ENCODE results near the gene RNF10. TPM values are rescaled to one million over a fixed set of nuclear protein-coding genes. Genes with fewer than 3 reads are reported as not detected.

Gene RNF10
- total RNA-seq, 4 donors from 2014 or later: 201 to 306 (median 264) TPM

- peaks cover 0 to 5% (median 0%) of the 10 kb centered on the region in 4 donors for H3K4me1 ChIP-seq
- no peaks in the 10 kb centered on the region for H3K9me3 ChIP-seq
- no peak overlapping the region for H3K27ac ChIP-seq
- TF ChIP-seq, protein P1, sequence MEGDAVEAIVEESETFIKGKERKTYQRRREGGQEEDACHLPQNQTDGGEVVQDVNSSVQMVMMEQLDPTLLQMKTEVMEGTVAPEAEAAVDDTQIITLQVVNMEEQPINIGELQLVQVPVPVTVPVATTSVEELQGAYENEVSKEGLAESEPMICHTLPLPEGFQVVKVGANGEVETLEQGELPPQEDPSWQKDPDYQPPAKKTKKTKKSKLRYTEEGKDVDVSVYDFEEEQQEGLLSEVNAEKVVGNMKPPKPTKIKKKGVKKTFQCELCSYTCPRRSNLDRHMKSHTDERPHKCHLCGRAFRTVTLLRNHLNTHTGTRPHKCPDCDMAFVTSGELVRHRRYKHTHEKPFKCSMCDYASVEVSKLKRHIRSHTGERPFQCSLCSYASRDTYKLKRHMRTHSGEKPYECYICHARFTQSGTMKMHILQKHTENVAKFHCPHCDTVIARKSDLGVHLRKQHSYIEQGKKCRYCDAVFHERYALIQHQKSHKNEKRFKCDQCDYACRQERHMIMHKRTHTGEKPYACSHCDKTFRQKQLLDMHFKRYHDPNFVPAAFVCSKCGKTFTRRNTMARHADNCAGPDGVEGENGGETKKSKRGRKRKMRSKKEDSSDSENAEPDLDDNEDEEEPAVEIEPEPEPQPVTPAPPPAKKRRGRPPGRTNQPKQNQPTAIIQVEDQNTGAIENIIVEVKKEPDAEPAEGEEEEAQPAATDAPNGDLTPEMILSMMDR (IDR thresholded peaks at IDR 0.05): no peak
- H3K4me3 ChIP-seq: no peak overlapping the region
- H3K27me3 ChIP-seq: no peaks in the 10 kb centered on the region
- peaks cover 0 to 90% (median 36%) of the 10 kb centered on the region in 3 donors for H3K36me3 ChIP-seq
- no peak for DNase-seq (ENCODE audit: low spot score in 2 of 2)
- WGBS, 2 donors: 91 to 97% methylated on average over 2 of the region's 2 CpGs
These were observed 23.4 kb downstream of the RNF10 start for GRCh38 chr12:120557589-120557988.

DNA sequence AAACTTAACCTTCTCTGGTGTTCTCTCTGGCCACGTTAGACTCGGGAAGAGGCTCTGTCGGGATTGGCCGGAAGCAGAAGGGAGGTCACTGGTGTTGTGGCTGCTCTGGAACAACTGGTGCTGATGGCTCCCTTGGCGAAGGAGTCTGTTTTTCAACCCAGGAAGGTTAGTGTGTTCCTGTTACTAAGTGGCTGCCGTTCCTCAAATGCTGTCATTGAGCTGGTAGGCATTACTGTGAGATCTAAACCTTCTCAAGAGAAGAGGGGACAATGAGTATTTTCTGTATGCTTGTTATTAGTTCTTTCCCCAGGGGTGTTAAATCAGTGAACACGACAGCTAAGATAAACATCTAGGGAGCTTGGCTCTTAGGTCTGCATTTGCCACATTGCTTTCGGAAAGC lies 28.8 kb downstream of the RNF10 start:
- TF ChIP-seq, protein P1 (IDR thresholded peaks at IDR 0.05): no peak
- TF ChIP-seq POLR2A (IDR thresholded peaks at IDR 0.05) (no peak), EP300 (IDR thresholded peaks at IDR 0.05) (no peak)

DNA sequence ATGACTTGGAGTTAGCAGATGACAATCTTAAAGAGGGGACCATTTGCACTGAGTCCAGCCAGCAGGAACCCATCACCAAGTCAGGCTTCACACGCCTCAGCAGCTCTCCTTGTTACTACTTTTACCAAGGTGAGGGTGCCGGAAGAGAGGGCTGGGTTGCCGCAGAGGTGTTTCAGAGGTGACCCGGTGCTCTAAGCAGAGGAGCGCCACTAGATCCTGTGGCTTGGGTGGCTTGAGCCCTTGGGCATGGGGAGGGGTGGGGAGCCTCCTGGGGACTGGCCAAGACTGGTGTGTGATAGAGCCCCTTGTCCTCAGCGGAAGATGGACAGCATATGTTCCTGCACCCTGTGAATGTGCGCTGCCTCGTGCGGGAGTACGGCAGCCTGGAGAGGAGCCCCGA lies 29.3 kb downstream of the RNF10 start:
- H3K4me3 ChIP-seq: no peak overlapping the region
- 91 to 92% methylated on average over 11 of the region's 11 CpGs for WGBS, 2 donors

More for the DNA sequence above, 28.8 kb downstream of the RNF10 start:
- Histone ChIP-seq H3K36me3 (peaks cover 15 to 97% (median 58%) of the 10 kb centered on the region in 3 donors), H3K4me3 (no peak overlapping the region), H3K27me3 (no peaks in the 10 kb centered on the region), H3K9me3 (no peaks in the 10 kb centered on the region), H3K4me1 (no peaks in the 10 kb centered on the region), H3K27ac (no peak overlapping the region)
- DNase-seq (ENCODE audit: low spot score in 2 of 2): no peak
- 85 to 86% methylated on average over 8 of the region's 8 CpGs for WGBS, 2 donors

GRCh38 chr12:120571299-120571698 lies 37.1 kb downstream of the RNF10 start:
- WGBS, 2 donors: 61 to 66% methylated on average over 5 of the region's 5 CpGs
- no peaks in the 10 kb centered on the region for H3K27me3 ChIP-seq
- peaks cover 0 to 11% (median 0%) of the 10 kb centered on the region in 4 donors for H3K4me1 ChIP-seq
- no peak for DNase-seq (ENCODE audit: low spot score in 2 of 2)
- no peaks in the 10 kb centered on the region for H3K9me3 ChIP-seq
- TF ChIP-seq POLR2A (IDR thresholded peaks at IDR 0.05): no peak
- TF ChIP-seq EP300 (IDR thresholded peaks at IDR 0.05): no peak
- TF ChIP-seq, protein P1 (IDR thresholded peaks at IDR 0.05): no peak
- H3K4me3 ChIP-seq: no peak overlapping the region
- H3K36me3 ChIP-seq: peaks cover 15 to 100% (median 40%) of the 10 kb centered on the region in 3 donors
- no peak overlapping the region for H3K27ac ChIP-seq

More for the DNA sequence above, 29.3 kb downstream of the RNF10 start:
- no peak for DNase-seq (ENCODE audit: low spot score in 2 of 2)
- Histone ChIP-seq H3K9me3 (no peaks in the 10 kb centered on the region), H3K27me3 (no peaks in the 10 kb centered on the region), H3K4me1 (no peaks in the 10 kb centered on the region), H3K36me3 (peaks cover 15 to 99% (median 64%) of the 10 kb centered on the region in 3 donors), H3K27ac (no peak overlapping the region)
- TF ChIP-seq POLR2A (IDR thresholded peaks at IDR 0.05) (no peak), EP300 (IDR thresholded peaks at IDR 0.05) (no peak)
- TF ChIP-seq, protein P1 (IDR thresholded peaks at IDR 0.05): no peak

- Histone ChIP-seq H3K36me3 (peaks cover 8 to 100% (median 35%) of the 10 kb centered on the region in 3 donors), H3K9me3 (no peaks in the 10 kb centered on the region), H3K4me1 (peaks cover 0 to 11% (median 0%) of the 10 kb centered on the region in 4 donors), H3K4me3 (no peak overlapping the region), H3K27ac (peak overlapping the region in 2 of 4 donors; percentile 5 to 14), H3K27me3 (no peaks in the 10 kb centered on the region)
- 65 to 72% methylated on average over 6 of the region's 6 CpGs for WGBS, 2 donors
- no peak for DNase-seq (ENCODE audit: low spot score in 2 of 2)
- TF ChIP-seq, protein P1 (IDR thresholded peaks at IDR 0.05): no peak
- TF ChIP-seq POLR2A (IDR thresholded peaks at IDR 0.05): no peak
- TF ChIP-seq EP300 (IDR thresholded peaks at IDR 0.05): no peak
These were observed 39.4 kb downstream of the RNF10 start for GRCh38 chr12:120573560-120573959.
